Lower leg skin (tissue), 3 donors: Measurements from ENCODE around the gene VRTN.

ENCODE experiments used
- POLR2A ChIP-seq, 2 donors: fragments of 450-650 bp; IDR thresholded peaks; one replicate each; pipeline ENCODE4 v1.6.1; 2016 to 2017; ENCODE audit warnings: antibody characterized with exemption in 2 of 2, mild to moderate bottlenecking in 1 of 2, moderate library complexity in 1 of 2
- TF ChIP-seq, protein P1 (sequence below), 3 donors: fragments of 450-650 bp; IDR thresholded peaks; one replicate each; pipeline ENCODE4 v1.5.1; 2016; ENCODE audit warnings: antibody characterized with exemption in 3 of 3, mild to moderate bottlenecking in 3 of 3, moderate library complexity in 2 of 3

DNA sequence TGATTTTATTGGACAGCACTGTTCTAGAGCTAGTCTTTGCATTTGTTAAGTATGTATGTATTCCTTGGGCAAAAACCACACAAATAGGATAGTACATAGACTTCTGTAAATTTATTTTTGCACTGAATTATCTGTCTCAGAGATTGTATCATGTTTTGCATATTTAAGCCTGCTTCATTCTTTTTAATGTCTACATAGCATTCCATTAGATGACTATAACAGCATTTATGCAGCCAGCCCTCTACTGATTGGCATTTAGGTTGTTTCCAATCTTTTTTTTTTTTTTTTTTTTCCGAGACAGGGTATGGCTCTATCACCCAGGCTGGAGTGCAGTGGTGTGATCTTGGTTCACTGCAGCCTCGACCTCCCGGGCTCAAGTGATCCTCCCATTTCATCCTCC is 43.2 kb downstream of the VRTN start:
- TF ChIP-seq POLR2A (IDR thresholded peaks at IDR 0.05): no peak
- TF ChIP-seq, protein P1, sequence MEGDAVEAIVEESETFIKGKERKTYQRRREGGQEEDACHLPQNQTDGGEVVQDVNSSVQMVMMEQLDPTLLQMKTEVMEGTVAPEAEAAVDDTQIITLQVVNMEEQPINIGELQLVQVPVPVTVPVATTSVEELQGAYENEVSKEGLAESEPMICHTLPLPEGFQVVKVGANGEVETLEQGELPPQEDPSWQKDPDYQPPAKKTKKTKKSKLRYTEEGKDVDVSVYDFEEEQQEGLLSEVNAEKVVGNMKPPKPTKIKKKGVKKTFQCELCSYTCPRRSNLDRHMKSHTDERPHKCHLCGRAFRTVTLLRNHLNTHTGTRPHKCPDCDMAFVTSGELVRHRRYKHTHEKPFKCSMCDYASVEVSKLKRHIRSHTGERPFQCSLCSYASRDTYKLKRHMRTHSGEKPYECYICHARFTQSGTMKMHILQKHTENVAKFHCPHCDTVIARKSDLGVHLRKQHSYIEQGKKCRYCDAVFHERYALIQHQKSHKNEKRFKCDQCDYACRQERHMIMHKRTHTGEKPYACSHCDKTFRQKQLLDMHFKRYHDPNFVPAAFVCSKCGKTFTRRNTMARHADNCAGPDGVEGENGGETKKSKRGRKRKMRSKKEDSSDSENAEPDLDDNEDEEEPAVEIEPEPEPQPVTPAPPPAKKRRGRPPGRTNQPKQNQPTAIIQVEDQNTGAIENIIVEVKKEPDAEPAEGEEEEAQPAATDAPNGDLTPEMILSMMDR (IDR thresholded peaks at IDR 0.05): no peak
